Thyroid gland (tissue), 4 donors: ENCODE measurements around the gene PHLPP2.

Source experiments
- CTCF ChIP-seq, 6 experiments: fragments of 200-600 bp in 3 of 6; fragments of 450-650 bp in 3 of 6; sonication (generic) in 3 of 6; IDR thresholded peaks; one replicate each; pipeline ENCODE4 v1.5.1; 2016 to 2019; ENCODE audit warnings: antibody characterized with exemption in 6 of 6, mild to moderate bottlenecking in 2 of 6, inconsistent platforms in 1 of 6, moderate library complexity in 1 of 6
- POLR2A ChIP-seq, 2 donors: fragments of 450-650 bp; IDR thresholded peaks; one replicate each; pipeline ENCODE4 v1.6.1; 2017; ENCODE audit warnings: antibody characterized with exemption in 2 of 2, mild to moderate bottlenecking in 2 of 2, moderate library complexity in 1 of 2

GRCh38 chr16:71610447-71610846 lies 114.1 kb downstream of the PHLPP2 start:
- TF ChIP-seq CTCF (IDR thresholded peaks at IDR 0.05) = no peak
- no peak for TF ChIP-seq POLR2A (IDR thresholded peaks at IDR 0.05)
